Ramos (cell line): Measurements from ENCODE around the gene SARNP.

Source experiments
- in situ Hi-C: fragments of 300-500 bp; cut with MboI; formaldehyde crosslinking; loops from one replicate; pipeline ENCODE4 v1.14.3; 2022; ENCODE audit warnings: low sequenced_read_pairs; ENCODE audit not compliant: unreplicated experiment

Gene SARNP

DNA sequence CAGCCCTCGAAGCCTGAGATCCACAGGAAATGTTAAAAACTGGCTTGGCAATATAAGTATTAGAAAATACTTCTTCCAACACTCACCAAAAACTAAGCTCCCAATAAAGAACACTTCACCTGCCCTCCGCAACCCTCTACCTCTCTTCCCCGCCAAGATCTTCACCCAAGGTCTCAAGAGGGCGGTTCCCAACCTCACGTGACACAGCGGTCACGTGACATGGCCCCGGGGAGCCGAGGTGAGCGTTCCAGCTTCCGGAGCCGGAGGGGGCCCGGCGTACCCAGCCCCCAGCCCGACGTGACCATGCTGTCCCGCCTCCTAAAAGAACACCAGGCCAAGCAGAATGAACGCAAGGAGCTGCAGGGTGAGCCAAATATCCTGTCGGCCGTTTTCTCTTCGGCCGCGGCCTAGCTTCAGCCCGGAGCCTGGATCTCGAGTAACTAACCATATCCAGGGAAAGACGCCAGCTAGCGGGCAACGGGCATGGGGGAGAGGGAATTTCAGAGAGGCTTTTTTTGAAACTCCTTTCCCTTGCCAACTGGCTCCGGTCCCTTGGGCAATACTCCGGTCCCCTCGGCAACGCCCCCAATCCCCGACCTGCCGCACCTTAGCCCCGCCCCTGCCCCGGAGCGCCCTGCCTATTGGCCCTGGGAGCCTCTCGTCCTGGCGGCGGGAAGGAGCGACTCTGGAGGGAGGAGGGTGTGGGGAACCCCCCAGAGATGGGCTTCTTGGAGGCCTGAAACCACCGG is 101.5 kb downstream of the SARNP start, which contains the start of gene BLOC1S1:
TSS of gene BLOC1S1 (plus strand) at position 214 of the 749 bp plus-strand sequence. CDS start at position 220, 6 bp downstream.
- in situ Hi-C loops, result no loop called here

DNA sequence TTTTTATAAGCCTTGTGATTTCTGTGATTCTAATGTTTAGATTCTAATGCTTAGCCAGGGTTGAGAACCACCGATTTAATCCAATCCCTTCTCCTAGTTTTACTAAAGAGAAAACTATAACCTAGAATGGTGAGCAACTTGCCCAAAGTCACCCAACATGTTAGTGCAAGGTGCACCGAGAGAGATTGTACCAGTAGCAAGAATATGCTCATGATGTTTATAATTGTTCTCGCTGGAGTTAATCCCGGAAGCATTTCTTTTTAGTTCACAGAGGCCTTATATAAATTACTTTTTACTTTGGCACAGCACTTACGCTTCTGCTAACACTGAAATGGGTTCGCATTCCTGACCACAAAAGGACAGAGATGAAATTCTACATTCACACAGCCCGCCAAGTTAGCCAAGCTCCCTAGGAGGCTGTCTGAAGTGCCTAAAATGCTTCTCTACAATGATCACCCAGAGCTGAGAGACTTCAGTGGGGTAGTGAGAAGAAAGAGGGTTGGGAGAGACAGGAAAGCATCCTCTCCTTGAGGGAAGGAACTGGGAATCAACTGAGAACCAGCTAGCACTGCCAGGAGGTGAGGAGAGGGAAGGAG is 102.3 kb downstream of the SARNP start:
- in situ Hi-C loops, result no loop called here

DNA sequence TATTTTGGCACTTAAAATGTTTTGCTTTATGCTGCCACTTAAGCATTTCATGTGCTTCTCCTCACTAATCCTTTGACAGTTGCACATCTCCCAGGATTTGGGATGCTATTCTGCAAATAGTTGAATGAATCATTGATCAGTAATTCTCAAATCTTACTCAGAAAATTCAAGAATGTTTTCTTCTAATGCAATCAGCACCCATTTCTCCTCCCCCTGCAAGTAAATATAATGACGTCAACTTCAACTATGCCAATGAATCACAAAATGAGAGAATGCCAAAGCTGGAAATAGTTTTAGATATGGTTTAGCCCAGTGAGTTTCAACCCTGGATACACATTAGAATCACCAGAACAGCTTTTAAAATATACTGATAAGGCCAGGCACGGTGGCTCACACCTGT is 103.8 kb downstream of the SARNP start:
- in situ Hi-C loops, result no loop called here

DNA sequence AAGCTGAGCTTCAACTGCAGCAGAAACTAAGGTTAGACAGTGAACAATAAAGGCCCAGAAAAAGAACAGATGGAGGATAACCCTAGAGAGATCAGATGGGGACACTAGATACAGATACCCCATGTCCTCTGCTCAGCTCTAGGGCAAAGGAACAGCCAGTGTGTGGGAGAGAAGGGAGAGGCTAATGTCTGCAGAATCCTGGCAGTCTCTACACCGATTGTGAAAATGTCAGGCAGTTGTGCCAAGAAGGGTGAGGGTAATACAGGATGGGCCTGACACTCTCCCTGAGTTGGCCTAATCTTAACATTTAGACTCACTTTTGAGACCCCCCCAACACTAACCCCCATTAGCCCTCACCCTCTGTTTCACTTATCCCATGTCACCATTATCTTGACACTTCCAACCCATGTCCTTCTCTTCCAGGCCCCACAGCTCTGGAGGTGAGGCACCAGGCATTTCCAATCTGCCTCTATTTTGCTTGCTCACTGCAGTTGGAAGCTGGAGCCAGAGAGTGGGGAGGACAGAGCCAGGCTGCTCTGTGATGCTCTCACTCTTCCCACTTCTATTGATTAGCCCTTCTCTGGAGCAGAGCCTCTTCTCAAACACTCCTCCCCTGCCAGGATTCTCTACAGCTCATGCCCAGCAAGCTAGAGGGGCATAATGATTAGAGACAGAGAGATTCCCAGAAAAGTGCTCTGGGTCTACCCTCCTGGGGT is 104.7 kb downstream of the SARNP start:
- in situ Hi-C loops, result no loop called here

DNA sequence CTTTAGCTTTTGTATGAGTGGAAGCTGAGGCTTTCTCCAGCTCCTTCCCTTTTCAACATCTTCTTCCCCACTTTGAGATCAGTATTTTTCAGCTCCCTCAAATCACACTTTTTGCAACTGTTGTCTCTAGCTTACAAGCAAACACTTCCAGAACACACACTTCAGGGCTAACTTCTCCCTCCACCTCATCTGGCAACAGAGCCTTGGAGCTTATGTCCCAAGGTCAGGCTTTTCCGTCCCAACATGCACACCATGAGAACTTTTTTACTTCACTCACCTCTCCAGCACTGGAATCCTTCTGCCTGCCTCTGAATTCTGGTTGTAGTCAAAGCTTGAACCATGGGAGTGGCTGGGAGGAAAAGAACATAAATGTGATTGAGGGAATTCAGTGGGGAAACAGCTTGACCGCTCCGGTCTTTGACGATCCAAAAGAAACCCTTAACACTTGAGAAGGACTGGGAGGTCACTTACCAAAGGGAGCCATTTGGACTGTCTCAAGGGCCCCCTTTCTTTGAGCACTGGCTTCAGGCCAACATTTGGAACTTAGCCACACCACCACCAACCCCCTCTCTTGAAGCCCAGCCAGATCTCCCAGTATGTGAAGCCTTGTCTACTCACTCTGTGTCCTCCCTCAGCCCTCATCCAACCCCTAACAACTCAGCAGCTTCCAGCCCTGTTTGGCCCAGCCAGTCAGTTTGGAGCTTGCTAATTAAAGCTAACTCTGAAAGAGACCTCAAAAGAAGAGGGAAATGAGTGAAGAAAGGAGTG is 105.6 kb downstream of the SARNP start:
- in situ Hi-C loops, result no loop called here

DNA sequence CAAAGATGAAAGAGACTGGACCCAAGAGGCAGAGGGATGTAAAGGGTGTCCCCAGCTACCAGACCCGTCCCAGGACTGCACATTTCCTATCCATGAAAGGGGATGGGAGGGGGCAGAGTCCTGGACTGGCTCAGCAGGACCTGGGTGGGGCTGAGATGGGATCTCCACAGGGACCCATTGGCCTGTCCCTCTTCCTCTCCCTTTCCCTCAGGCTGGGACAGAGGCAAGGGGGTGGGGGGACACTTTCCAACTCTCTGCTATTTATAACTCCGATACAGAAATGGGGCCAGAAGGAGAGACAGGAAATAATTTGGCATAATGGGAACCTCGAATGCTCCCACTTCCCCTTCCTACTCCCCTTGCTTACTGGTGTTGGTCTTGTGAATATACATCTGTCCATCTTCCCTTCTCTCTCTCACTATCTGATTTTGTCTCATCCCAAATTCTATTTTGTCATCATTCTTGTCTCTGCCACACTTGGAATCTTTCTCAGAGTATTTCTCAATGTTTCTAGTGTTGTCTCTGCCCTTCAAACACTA is 108.8 kb downstream of the SARNP start:
- in situ Hi-C loops, result no loop called here

DNA sequence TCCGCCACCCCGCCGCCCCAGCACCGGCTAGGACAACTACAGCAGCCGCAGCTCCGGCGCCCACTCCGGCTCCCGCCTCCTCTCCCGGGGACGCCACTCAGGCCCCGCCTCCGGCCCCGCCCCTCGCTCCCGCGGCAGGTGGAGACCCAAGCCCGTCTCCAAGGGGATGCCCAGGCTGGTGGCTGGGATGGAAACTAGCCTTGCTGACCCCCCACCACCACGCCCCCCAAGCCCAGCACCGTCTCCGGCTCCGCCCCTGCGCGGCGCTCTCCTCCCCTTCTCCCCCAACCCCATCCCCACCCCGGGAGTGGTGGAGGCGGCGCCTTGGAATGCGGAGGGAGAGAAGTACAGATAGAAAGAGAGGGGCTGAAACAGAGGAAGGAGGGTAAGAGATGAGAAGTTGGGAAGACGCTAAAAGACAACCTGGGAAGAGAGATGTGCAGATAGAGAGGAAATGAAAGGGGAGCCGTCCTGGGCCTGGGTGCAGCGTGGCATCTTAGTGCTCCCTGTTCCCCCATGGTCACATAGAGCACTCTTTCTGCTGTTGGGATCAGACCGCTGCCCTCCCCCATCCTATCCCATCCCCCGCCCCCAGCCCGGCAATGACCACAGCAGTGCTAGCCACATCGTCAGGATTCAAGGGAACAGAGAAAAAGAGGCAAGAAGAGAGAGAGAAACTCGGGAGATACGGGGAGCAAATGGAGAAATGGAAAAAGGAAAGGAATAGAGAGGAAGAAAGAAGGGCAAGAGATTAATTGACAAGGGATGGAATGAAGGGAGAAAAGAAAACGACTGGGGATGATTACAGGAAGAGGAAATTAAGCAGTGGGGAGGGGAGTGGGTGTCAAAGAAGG is 109.5 kb downstream of the SARNP start, which contains the start of gene ITGA7:
TSS of gene ITGA7 (minus strand) at position 64 of the 854 bp plus-strand sequence. CDS start 222 bp downstream, outside the sequence.
- in situ Hi-C loops, result no loop called here
